Thyroid gland (tissue), 4 donors: ENCODE data around the gene BTF3L4.

Experiments
- CTCF ChIP-seq, 6 experiments: fragments of 200-600 bp in 3 of 6; fragments of 450-650 bp in 3 of 6; sonication (generic) in 3 of 6; IDR thresholded peaks; one replicate each; pipeline ENCODE4 v1.5.1; 2016 to 2019; ENCODE audit warnings: antibody characterized with exemption in 6 of 6, mild to moderate bottlenecking in 2 of 6, inconsistent platforms in 1 of 6, moderate library complexity in 1 of 6
- POLR2A ChIP-seq, 2 donors: fragments of 450-650 bp; IDR thresholded peaks; one replicate each; pipeline ENCODE4 v1.6.1; 2017; ENCODE audit warnings: antibody characterized with exemption in 2 of 2, mild to moderate bottlenecking in 2 of 2, moderate library complexity in 1 of 2

DNA sequence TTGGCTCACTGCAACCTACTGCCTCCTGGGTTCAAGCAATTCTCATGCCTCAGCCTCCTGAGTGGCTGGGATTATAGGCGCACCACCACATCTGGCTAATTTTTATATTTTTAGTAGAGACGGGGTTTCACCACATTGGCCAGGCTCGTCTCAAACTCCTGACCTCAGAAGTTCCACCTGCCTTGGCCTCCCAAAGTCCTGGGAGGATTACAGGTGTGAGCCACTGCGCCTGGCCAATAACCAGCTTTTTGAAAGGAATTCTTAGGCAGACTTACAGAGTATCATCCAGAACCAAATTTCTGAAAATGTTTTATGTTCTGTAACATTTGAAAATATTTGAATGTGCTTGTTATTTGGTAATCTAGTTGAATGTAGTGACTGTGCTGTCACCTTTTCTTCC, 14.6 kb downstream of the BTF3L4 start:
- TF ChIP-seq POLR2A (IDR thresholded peaks at IDR 0.05) (no peak), CTCF (IDR thresholded peaks at IDR 0.05) (no peak)
